Coronary artery (tissue), 2 donors: Measurements from ENCODE around the gene UBP1.

ENCODE experiments used
- DNase-seq: peaks from one replicate; pipeline ENCODE4 v3.0.0-alpha.2; 2017; ENCODE audit warnings: low spot score
- H3K27ac ChIP-seq, 2 donors: fragments of 200-600 bp; sonication (generic); one replicate each; pipeline ENCODE4 v1.5.1; 2016 to 2019
- H3K4me3 ChIP-seq: fragments of 200-600 bp; sonication (generic); 2 replicates; pipeline ENCODE4 v1.5.1; 2016; ENCODE audit warnings: mild to moderate bottlenecking, moderate library complexity
- CTCF ChIP-seq: fragments of 200-600 bp; sonication (generic); IDR thresholded peaks from one replicate; pipeline ENCODE4 v1.5.1; 2019; ENCODE audit warnings: antibody characterized with exemption

Gene UBP1

GRCh38 chr3:33401781-33402180 lies 38.4 kb downstream of the UBP1 start:
- no peak for TF ChIP-seq CTCF
- Histone ChIP-seq H3K27ac (no peak overlapping the region), H3K4me3 (no peak overlapping the region)
- DNase-seq: no peak

DNA sequence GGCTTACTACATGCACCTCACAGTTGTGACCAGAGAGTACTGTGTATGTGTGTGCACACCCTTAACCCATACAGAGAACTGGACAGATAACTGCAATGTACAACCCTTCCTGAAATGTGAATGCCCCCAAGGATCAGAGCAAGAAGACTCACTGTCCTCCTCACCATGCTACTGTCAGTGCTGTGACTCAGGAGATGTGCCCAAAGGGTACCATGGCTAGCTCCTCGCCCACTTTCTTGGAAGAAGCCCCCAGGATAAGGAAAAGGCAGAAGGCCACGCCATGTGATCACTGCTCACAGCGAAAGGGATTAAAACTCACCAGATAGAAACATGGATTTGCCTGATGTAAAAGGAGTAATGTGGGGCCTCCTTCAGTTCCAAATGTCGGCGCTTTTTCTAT lies 41.8 kb downstream of the UBP1 start:
- no peak for DNase-seq
- no peak for TF ChIP-seq CTCF
- Histone ChIP-seq H3K27ac (no peak overlapping the region), H3K4me3 (no peak overlapping the region)

DNA sequence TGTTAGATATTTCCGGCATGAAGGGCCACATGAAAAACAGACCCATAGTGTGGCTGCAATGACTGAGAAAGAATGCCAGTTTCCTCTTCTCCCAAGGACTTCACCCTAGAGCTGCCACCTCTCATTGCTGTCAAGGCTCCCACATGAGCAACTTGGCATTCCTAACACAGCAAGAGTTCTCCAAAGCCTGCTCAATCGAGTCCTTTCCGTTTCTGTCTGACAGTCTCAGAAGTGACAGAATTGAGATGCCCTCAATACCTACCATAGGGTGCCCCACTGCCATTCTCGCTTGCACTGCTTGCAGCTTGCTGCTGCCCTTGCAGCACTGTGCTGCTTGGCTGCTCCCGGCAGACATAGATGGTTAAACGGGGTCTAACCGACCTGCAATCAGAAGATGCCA lies 44.3 kb downstream of the UBP1 start:
- H3K27ac ChIP-seq: no peak overlapping the region
- H3K4me3 ChIP-seq: no peak overlapping the region
- no peak for DNase-seq
- TF ChIP-seq CTCF: no peak

- H3K4me3 ChIP-seq: no peak overlapping the region
- DNase-seq: no peak
- no peak overlapping the region for H3K27ac ChIP-seq
- no peak for TF ChIP-seq CTCF
Measured at GRCh38 chr3:33394403-33395054, 45.7 kb downstream of the UBP1 start.

DNA sequence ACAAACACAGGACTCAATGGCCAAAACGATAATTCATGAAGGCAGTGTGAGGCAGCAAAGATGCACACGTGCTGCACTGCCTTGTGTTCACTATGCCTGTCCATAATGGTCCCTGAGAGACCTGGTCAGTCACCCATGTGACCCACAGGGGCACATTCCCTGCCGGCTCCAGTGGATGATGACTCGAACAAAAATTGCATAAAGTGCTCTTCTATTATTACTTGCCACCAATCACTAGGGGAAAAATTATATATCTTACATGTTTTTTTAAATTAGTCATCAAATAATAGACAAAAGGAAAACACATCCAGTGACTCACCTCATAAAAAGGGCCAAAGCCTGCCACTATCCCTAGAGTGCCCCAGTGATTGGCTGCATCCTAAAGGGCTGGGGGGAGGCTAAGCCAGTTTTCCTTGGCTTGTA lies 47.5 kb downstream of the UBP1 start:
- no peak for DNase-seq
- peak overlapping the region; percentile 11 to 53 for H3K27ac ChIP-seq
- no peak overlapping the region for H3K4me3 ChIP-seq
- no peak for TF ChIP-seq CTCF

GRCh38 chr3:33392144-33392543 lies 48.1 kb downstream of the UBP1 start:
- no peak for DNase-seq
- no peak for TF ChIP-seq CTCF
- H3K27ac ChIP-seq: no peak overlapping the region
- H3K4me3 ChIP-seq: no peak overlapping the region

DNA sequence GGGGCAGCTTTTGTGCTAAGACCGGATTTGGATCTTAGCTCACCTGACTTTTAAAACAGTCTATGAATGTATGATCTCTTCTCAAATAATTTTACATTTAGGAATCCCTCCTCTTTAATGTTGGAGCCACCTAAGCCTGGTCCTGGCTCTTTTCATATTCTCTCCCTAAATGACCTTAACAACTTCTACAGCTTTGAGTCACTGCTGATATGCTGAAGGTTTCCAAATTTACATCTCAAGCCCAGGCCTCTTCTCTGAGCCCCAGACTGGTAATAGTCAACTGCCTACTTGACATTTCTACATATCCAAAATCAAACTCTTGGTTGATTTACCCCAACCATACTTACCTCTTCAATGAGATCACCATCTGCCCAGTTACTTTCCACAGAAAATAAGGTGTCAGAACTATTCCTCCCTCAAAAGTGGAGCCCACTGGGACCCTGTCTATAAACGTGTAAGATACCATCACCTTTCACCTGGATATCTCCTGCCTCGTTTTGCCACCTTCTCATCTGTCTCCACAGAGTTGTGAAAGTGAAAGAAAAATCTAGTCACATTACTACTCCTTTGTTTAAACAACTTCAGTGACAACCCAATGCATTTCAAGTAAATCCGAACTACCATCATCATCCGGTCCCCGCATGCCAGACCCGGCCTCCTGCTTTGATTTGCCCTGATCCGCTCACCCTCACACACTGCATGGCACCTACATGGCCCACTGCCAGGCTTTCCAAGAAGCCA lies 48.8 kb downstream of the UBP1 start:
- Histone ChIP-seq H3K4me3 (no peak overlapping the region), H3K27ac (no peak overlapping the region)
- TF ChIP-seq CTCF: no peak
- no peak for DNase-seq
